H9 (cell line): ENCODE data around the gene ARHGAP26. TPM values are rescaled to one million over a fixed set of nuclear protein-coding genes. Genes with fewer than 3 reads are reported as not detected.

Source experiments
- DNase-seq: peaks from one replicate; pipeline ENCODE4 v3.0.0-alpha.2; 2017
- H2AFZ ChIP-seq: one replicate; pipeline ENCODE4 v1.6.1; 2013; ENCODE audit warnings: mild to moderate bottlenecking, low read length, control low read depth, moderate library complexity
- H2AK5ac ChIP-seq: 2 replicates; pipeline ENCODE4 v1.6.1; 2013; ENCODE audit warnings: low read length, control low read depth, mixed read lengths; ENCODE audit not compliant: insufficient read length
- H2BK120ac ChIP-seq: one replicate; pipeline ENCODE4 v1.6.1; 2013; ENCODE audit warnings: low read depth, mild to moderate bottlenecking, low read length, control low read depth, inconsistent platforms; ENCODE audit not compliant: poor library complexity, severe bottlenecking
- H2BK12ac ChIP-seq: 2 replicates; pipeline ENCODE4 v1.6.1; 2013; ENCODE audit warnings: low read length, control low read depth, mixed read lengths, low read depth; ENCODE audit not compliant: insufficient read length
- H2BK15ac ChIP-seq: 2 replicates; pipeline ENCODE4 v1.6.1; 2013; ENCODE audit warnings: low read depth, low read length, control low read depth
- H2BK20ac ChIP-seq: one replicate; pipeline ENCODE4 v1.6.1; 2013; ENCODE audit warnings: low read depth, mild to moderate bottlenecking, low read length, control low read depth, inconsistent platforms; ENCODE audit not compliant: poor library complexity, severe bottlenecking
- H2BK5ac ChIP-seq: 2 replicates; pipeline ENCODE4 v1.6.1; 2013; ENCODE audit warnings: low read length, control low read depth, mixed read lengths; ENCODE audit not compliant: insufficient read length
- H3K14ac ChIP-seq: 2 replicates; pipeline ENCODE4 v1.6.1; 2013; ENCODE audit warnings: low read length, control low read depth; ENCODE audit not compliant: insufficient read depth
- H3K18ac ChIP-seq: 2 replicates; pipeline ENCODE4 v1.6.1; 2013; ENCODE audit warnings: low read depth, mild to moderate bottlenecking, mixed read lengths, low read length, control low read depth; ENCODE audit not compliant: insufficient read length
- H3K23ac ChIP-seq: 2 replicates; pipeline ENCODE4 v1.6.1; 2013; ENCODE audit warnings: low read length, control low read depth, mixed read lengths, low read depth; ENCODE audit not compliant: insufficient read length
- H3K23me2 ChIP-seq: 2 replicates; pipeline ENCODE4 v1.6.1; 2013; ENCODE audit warnings: low read depth, mild to moderate bottlenecking, mixed read lengths, low read length, control low read depth; ENCODE audit not compliant: insufficient read length, poor library complexity, severe bottlenecking
- H3K27ac ChIP-seq: 2 replicates; pipeline ENCODE4 v1.5.1; 2013; ENCODE audit warnings: low read length, control low read depth, mixed read lengths, low read depth; ENCODE audit not compliant: insufficient read length
- H3K27me3 ChIP-seq: 2 replicates; pipeline ENCODE4 v1.6.1; 2013; ENCODE audit warnings: low read length, control low read depth, inconsistent platforms; ENCODE audit not compliant: insufficient read depth
- H3K4ac ChIP-seq: 2 replicates; pipeline ENCODE4 v1.6.1; 2013; ENCODE audit warnings: low read depth, mild to moderate bottlenecking, control low read depth, inconsistent platforms, low read length, moderate library complexity
- H3K4me1 ChIP-seq: 2 replicates; pipeline ENCODE4 v1.6.1; 2013; ENCODE audit warnings: low read length, control low read depth, inconsistent platforms; ENCODE audit not compliant: insufficient read depth
- H3K4me2 ChIP-seq: 2 replicates; pipeline ENCODE4 v1.6.1; 2013; ENCODE audit warnings: low read length, control low read depth, mixed read lengths; ENCODE audit not compliant: insufficient read length, insufficient read depth
- H3K56ac ChIP-seq: 2 replicates; pipeline ENCODE4 v1.6.1; 2013; ENCODE audit warnings: low read depth, mild to moderate bottlenecking, mixed read lengths, low read length, control low read depth; ENCODE audit not compliant: insufficient read length
- H3K79me1 ChIP-seq: 2 replicates; pipeline ENCODE4 v1.6.1; 2013; ENCODE audit warnings: low read depth, mild to moderate bottlenecking, moderate library complexity, low read length, control low read depth, inconsistent platforms; ENCODE audit not compliant: insufficient read depth, poor library complexity, severe bottlenecking
- H3K79me2 ChIP-seq: 2 replicates; pipeline ENCODE4 v1.6.1; 2013; ENCODE audit warnings: low read length, control low read depth, inconsistent platforms; ENCODE audit not compliant: insufficient read depth
- H3K9ac ChIP-seq: 2 replicates; pipeline ENCODE4 v1.6.1; 2013; ENCODE audit warnings: low read length, control low read depth, mixed read lengths; ENCODE audit not compliant: insufficient read length; ENCODE audit errors: extremely low read depth
- H3K9me3 ChIP-seq: one replicate; pipeline ENCODE4 v1.6.1; 2013; ENCODE audit warnings: low read depth, low read length, inconsistent platforms; ENCODE audit not compliant: control insufficient read depth
- H3T11ph ChIP-seq: one replicate; pipeline ENCODE4 v1.6.1; 2013; ENCODE audit warnings: mild to moderate bottlenecking, low read length, control low read depth, inconsistent platforms
- H4K20me1 ChIP-seq: one replicate; pipeline ENCODE4 v1.6.1; 2013; ENCODE audit not compliant: control insufficient read depth, insufficient read length, insufficient read depth
- H4K5ac ChIP-seq: 2 replicates; pipeline ENCODE4 v1.6.1; 2013; ENCODE audit warnings: low read depth, mild to moderate bottlenecking, mixed read lengths, low read length, control low read depth; ENCODE audit not compliant: insufficient read length
- H4K8ac ChIP-seq: replicated peaks from 2 replicates; pipeline ENCODE4 v1.6.1; 2013; ENCODE audit warnings: low read length, control low read depth, mixed read lengths, low read depth; ENCODE audit not compliant: insufficient read length
- H4K91ac ChIP-seq: 2 replicates; pipeline ENCODE4 v1.6.1; 2013; ENCODE audit warnings: low read depth, mild to moderate bottlenecking, moderate library complexity, mixed read lengths, low read length, control low read depth; ENCODE audit not compliant: insufficient read length
- H3K27ac Mint-ChIP-seq, 3 experiments: 2 replicates in 2 of 3; 3 replicates in 1 of 3; pipeline ENCODE4 v1.8.0; 2020 to 2021; ENCODE audit warnings: mixed read lengths in 3 of 3, mild to moderate bottlenecking in 1 of 3, moderate library complexity in 1 of 3
- H3K27me3 Mint-ChIP-seq: 2 replicates; pipeline ENCODE4 v1.8.0; 2021; ENCODE audit warnings: low read depth, mild to moderate bottlenecking, moderate library complexity, mixed read lengths
- H3K36me3 Mint-ChIP-seq, 3 experiments: 2 replicates in 2 of 3; 3 replicates in 1 of 3; pipeline ENCODE4 v1.8.0; 2020 to 2021; ENCODE audit warnings: low read depth in 3 of 3, mixed read lengths in 3 of 3; ENCODE audit not compliant: insufficient read depth in 1 of 3
- H3K4me1 Mint-ChIP-seq, 2 experiments: 2 replicates each; pipeline ENCODE4 v1.8.0; 2020; ENCODE audit warnings: mixed read lengths in 2 of 2
- H3K4me3 Mint-ChIP-seq, 2 experiments: 2 replicates in 1 of 2; 3 replicates in 1 of 2; pipeline ENCODE4 v1.8.0; 2020 to 2021; ENCODE audit warnings: mild to moderate bottlenecking in 2 of 2, mixed read lengths in 2 of 2, moderate library complexity in 1 of 2
- H3K9me3 Mint-ChIP-seq, 2 experiments: 2 replicates in 1 of 2; 3 replicates in 1 of 2; pipeline ENCODE4 v1.8.0; 2020; ENCODE audit warnings: mild to moderate bottlenecking in 2 of 2, mixed read lengths in 2 of 2, moderate library complexity in 1 of 2
- WGBS: extraction: QIAGEN DNeasy Blood & Tissue Kit; methylation state at CpG from one replicate; pipeline ENCODE4 v1.1.7; 2013; ENCODE audit warnings: missing lambda C conversion rate, low lambda C conversion rate, mixed read lengths; ENCODE audit not compliant: insufficient read length; ENCODE audit errors: extremely low coverage; 5-methylcytosine and 5-hydroxymethylcytosine counted together
- total RNA-seq: library from RNA; stranded (reverse); gene quantifications from 2 replicates; pipeline ENCODE4 v1.2.1, GENCODE V29; 2021
- TF ChIP-seq, protein P1 (sequence below): fragments of 200-600 bp; sonication (generic); conservative IDR thresholded peaks from 3 replicates; pipeline ENCODE4 v1.8.0; 2021; ENCODE audit warnings: antibody characterized with exemption, mild to moderate bottlenecking

ARHGAP26 gene
- total RNA-seq, 1 experiment from 2014 or later = 13.8 TPM

DNA sequence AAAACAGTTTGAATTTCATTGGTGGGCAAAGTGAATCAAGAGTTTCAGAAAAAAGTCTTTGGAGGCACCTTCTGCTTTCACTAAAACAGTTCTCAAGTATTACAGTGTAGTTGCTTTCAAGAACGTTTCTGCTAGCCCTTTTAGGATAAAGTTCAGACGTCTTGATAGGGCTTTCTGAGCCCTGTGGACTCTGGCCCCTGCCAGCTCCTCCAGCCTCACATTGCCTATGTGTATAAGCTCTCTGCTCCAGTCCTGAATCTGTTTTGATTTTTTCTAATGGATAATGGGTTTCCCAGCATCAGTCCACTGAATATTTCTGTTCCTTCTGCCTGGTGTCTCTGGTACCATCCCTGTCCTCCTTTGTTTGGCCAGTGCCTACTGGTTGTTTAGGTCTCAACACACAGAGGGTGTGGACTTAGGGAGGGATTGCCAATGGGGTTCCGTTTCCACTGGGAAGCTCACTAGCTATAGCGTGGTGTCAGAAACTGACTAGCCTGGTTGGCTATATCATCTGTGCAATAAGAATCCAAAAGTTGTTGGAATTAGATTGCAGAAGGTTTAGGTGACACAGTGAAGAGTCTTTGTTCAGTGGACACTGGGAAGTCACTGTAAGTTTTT, 26.4 kb downstream of the ARHGAP26 start:
- no peak overlapping the region for H3K27ac Mint-ChIP-seq
- H3K27me3 Mint-ChIP-seq = no peaks in the 10 kb centered on the region
- Histone ChIP-seq H3K4ac (no peak overlapping the region), H3K23me2 (no peaks in the 10 kb centered on the region), H3K27me3 (no peaks in the 10 kb centered on the region), H3K27ac (no peak overlapping the region), H3K23ac (no peak overlapping the region), H3T11ph (no peak overlapping the region), H3K9me3 (no peaks in the 10 kb centered on the region), H4K8ac (no peak overlapping the region), H3K4me2 (no peak overlapping the region), H3K14ac (no peak overlapping the region), H2AK5ac (no peak overlapping the region), H4K20me1 (no peaks in the 10 kb centered on the region), H3K18ac (no peak overlapping the region), H2BK15ac (no peak overlapping the region), H3K56ac (no peak overlapping the region), H3K79me2 (peaks cover 3% of the 10 kb centered on the region; the same call in 1 of the 2 replicates), H4K91ac (no peak overlapping the region), H3K9ac (no peak overlapping the region), H3K4me1 (no peaks in the 10 kb centered on the region), H2BK120ac (no peak overlapping the region), H4K5ac (no peak overlapping the region), H2BK12ac (no peak overlapping the region), H2BK5ac (no peak overlapping the region), H3K79me1 (no peaks in the 10 kb centered on the region), H2BK20ac (no peak overlapping the region), H2AFZ (no peak overlapping the region)
- peaks cover 13 to 16% of the 10 kb centered on the region in 2 experiments for H3K4me1 Mint-ChIP-seq
- no peaks in the 10 kb centered on the region for H3K36me3 Mint-ChIP-seq
- DNase-seq = no peak
- no peaks in the 10 kb centered on the region for H3K9me3 Mint-ChIP-seq
- TF ChIP-seq, protein P1, sequence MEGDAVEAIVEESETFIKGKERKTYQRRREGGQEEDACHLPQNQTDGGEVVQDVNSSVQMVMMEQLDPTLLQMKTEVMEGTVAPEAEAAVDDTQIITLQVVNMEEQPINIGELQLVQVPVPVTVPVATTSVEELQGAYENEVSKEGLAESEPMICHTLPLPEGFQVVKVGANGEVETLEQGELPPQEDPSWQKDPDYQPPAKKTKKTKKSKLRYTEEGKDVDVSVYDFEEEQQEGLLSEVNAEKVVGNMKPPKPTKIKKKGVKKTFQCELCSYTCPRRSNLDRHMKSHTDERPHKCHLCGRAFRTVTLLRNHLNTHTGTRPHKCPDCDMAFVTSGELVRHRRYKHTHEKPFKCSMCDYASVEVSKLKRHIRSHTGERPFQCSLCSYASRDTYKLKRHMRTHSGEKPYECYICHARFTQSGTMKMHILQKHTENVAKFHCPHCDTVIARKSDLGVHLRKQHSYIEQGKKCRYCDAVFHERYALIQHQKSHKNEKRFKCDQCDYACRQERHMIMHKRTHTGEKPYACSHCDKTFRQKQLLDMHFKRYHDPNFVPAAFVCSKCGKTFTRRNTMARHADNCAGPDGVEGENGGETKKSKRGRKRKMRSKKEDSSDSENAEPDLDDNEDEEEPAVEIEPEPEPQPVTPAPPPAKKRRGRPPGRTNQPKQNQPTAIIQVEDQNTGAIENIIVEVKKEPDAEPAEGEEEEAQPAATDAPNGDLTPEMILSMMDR = no peak
- no CpG with 5 or more reads among the region's 4 CpGs for WGBS
- no peak overlapping the region for H3K4me3 Mint-ChIP-seq
